Right atrium auricular region (tissue), 2 donors: ENCODE data around the gene PIGU. TPM values are rescaled to one million over a fixed set of nuclear protein-coding genes. Genes with fewer than 3 reads are reported as not detected.
A peak's percentile ranks its signal among the peaks of the same experiment; 100 is the strongest.
"Not testable (repeated sequence)": the region's sequence is repeated elsewhere in the genome, so short reads cannot be mapped to it uniquely, and the experiment has no call there.

Experiments used
- DNase-seq: peaks from one replicate; pipeline ENCODE4 v3.0.0-alpha.2; 2019; ENCODE audit warnings: low spot score
- H3K27ac ChIP-seq, 2 donors: fragments of 200-600 bp; sonication (generic); 1 replicate in 1 of 2; 2 replicates in 1 of 2; pipeline ENCODE4 v1.5.1; 2016 to 2019
- H3K27me3 ChIP-seq, 2 donors: fragments of 200-600 bp; sonication (generic); one replicate each; pipeline versions ENCODE4 v1.5.1 to v1.6.0; 2017 to 2019
- H3K36me3 ChIP-seq: fragments of 200-600 bp; sonication (generic); one replicate; pipeline ENCODE4 v1.5.1; 2016
- H3K4me1 ChIP-seq, 2 donors: fragments of 200-600 bp; sonication (generic); one replicate each; pipeline versions ENCODE4 v1.5.1 to v1.6.0; 2017 to 2019
- H3K4me3 ChIP-seq, 2 donors: fragments of 200-600 bp; sonication (generic); 1 replicate in 1 of 2; 2 replicates in 1 of 2; pipeline ENCODE4 v1.5.1; 2017 to 2019; ENCODE audit warnings: mild to moderate bottlenecking in 1 of 2, moderate library complexity in 1 of 2
- H3K9me3 ChIP-seq, 2 donors: fragments of 200-600 bp; sonication (generic); one replicate each; pipeline ENCODE4 v1.5.1; 2019
- CTCF ChIP-seq, 2 donors: fragments of 200-600 bp; sonication (generic); IDR thresholded peaks; one replicate each; pipeline ENCODE4 v1.5.1; 2019; ENCODE audit warnings: antibody characterized with exemption in 2 of 2
- total RNA-seq, 2 donors: library from RNA; depleted of rRNA; stranded (reverse); fragments of >200 nt; gene quantifications; one replicate each; pipeline ENCODE4 v1.1.0, GENCODE V29; 2016

Gene PIGU
- total RNA-seq, 2 donors from 2014 or later = 16.6 to 17.7 TPM

GRCh38 chr20:34716921-34717229, 40.0 kb upstream of the PIGU start:
- no peak overlapping the region for H3K27ac ChIP-seq
- DNase-seq = no peak
- peaks cover 0 to 18% of the 10 kb centered on the region in 2 donors for H3K4me1 ChIP-seq
- H3K4me3 ChIP-seq = no peak overlapping the region
- peaks cover 56% of the 10 kb centered on the region for H3K36me3 ChIP-seq
- H3K9me3 ChIP-seq = no peaks in the 10 kb centered on the region
- no peaks in the 10 kb centered on the region for H3K27me3 ChIP-seq
- TF ChIP-seq CTCF (IDR thresholded peaks at IDR 0.05) = no peak

- no peaks in the 10 kb centered on the region for H3K27me3 ChIP-seq
- H3K4me3 ChIP-seq = no peak overlapping the region
- peaks cover 66% of the 10 kb centered on the region for H3K36me3 ChIP-seq
- DNase-seq = no peak
- no peak overlapping the region for H3K27ac ChIP-seq
- H3K4me1 ChIP-seq = peaks cover 0 to 21% of the 10 kb centered on the region in 2 donors
- H3K9me3 ChIP-seq = no peaks in the 10 kb centered on the region
- TF ChIP-seq CTCF (IDR thresholded peaks at IDR 0.05) = no peak
Observed at GRCh38 chr20:34715384-34715783, 38.5 kb upstream of the PIGU start.

- DNase-seq, H3K9me3 ChIP-seq, H3K4me3 ChIP-seq, H3K27me3 ChIP-seq: not testable (repeated sequence)
- H3K27ac ChIP-seq = peak overlapping the region; percentile 53 to 78
- peaks cover 0 to 33% of the 10 kb centered on the region in 2 donors for H3K4me1 ChIP-seq
- peaks cover 62% of the 10 kb centered on the region for H3K36me3 ChIP-seq
Observed at GRCh38 chr20:34713944-34714515, 37.1 kb upstream of the PIGU start.

DNA sequence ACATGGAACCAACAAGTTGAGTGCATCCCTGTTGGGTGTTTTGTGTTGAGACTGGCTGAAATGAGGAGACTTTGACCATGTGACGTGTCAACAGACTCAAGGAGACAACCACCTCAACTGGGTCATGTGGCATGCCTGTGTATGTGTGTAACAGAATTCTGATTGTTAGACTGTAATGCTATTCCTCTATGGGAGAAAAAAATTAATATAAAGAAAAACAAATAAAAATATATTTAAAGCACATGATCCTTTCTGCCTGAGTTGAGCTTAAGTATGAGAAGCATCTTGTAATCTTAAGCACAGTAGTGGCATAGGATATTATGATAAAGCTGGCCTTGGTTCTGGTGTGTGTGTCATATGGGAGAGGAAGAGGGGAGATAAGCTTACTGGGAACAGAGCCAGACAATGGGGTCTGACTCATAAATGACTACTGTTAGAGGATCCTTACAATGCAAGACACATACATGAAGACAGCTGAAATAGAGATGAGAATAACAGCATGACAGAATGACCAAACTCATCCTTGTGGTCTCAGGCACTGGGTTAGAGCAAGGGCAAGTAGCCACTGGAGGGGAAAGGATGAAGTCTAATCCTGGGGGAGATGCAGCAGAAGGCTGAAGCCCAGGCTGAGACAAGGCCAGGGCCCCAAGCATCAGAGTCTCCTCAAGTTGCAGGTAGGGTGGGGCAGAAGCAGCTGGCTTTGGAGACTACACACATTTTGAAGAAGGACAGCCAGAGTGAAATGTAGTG, 36.5 kb upstream of the PIGU start:
- DNase-seq = no peak
- TF ChIP-seq CTCF (IDR thresholded peaks at IDR 0.05) = no peak
- Histone ChIP-seq H3K4me3 (no peak overlapping the region), H3K9me3 (no peaks in the 10 kb centered on the region), H3K36me3 (peaks cover 58% of the 10 kb centered on the region), H3K27ac (peak overlapping the region; percentile 53 to 78), H3K4me1 (peaks cover 0 to 40% of the 10 kb centered on the region in 2 donors), H3K27me3 (no peaks in the 10 kb centered on the region)

DNA sequence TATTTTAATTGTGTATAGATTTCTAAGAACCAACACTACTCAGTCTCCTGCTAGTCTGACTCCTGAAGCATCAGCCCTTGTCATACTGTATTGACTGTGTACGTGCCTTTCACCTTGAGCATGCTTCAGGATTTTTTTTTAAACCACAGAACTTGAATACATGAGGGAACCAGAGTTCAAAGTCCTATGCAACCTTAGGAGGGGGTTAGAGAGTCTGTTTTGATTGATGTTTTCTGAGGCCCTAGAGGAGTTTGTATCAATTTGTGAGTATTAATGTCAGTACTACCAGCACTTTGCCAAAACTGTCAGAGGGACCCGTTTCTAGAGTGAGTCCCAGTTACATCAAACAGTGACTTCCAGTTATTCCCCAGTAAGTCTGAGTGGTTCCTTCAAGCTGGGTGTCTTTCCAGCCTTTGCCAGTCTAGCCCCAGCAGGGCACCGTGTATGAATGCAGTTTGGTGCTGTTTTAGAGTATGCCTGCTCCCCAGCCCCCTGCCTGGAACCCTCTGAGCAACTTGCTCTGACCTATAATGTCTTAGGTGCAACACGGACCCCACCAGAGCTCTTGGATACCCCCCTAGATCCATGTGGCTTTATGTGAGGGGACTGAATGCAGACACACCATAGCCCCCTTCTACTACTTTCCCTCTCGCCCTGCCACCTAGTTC, 35.8 kb upstream of the PIGU start:
- H3K4me1 ChIP-seq = peaks cover 0 to 47% of the 10 kb centered on the region in 2 donors
- TF ChIP-seq CTCF (IDR thresholded peaks at IDR 0.05) = no peak
- H3K9me3 ChIP-seq = no peaks in the 10 kb centered on the region
- peaks cover 54% of the 10 kb centered on the region for H3K36me3 ChIP-seq
- H3K27ac ChIP-seq = peak overlapping the region; percentile 53 to 78
- no peak for DNase-seq
- no peak overlapping the region for H3K4me3 ChIP-seq
- no peaks in the 10 kb centered on the region for H3K27me3 ChIP-seq

GRCh38 chr20:34711813-34712430, 35.0 kb upstream of the PIGU start:
- Histone ChIP-seq H3K4me3 (no peak overlapping the region), H3K9me3 (no peaks in the 10 kb centered on the region), H3K27ac (peak overlapping the region in 1 of 2 donors; percentile 78), H3K4me1 (peaks cover 0 to 54% of the 10 kb centered on the region in 2 donors), H3K36me3 (peaks cover 51% of the 10 kb centered on the region), H3K27me3 (no peaks in the 10 kb centered on the region)
- no peak for DNase-seq
- no peak for TF ChIP-seq CTCF (IDR thresholded peaks at IDR 0.05)
